Left ventricle myocardium inferior (tissue), 1 donor: ENCODE data around the gene MCRIP1. TPM values are rescaled to one million over a fixed set of nuclear protein-coding genes. Genes with fewer than 3 reads are reported as not detected.

ENCODE experiments used
- DNase-seq: peaks from one replicate; pipeline ENCODE4 v3.0.0-alpha.2; 2020
- H3K27ac ChIP-seq: fragments of 200-600 bp; replicated peaks from 2 replicates; pipeline ENCODE4 v1.8.0; 2021
- H3K27me3 ChIP-seq: fragments of 200-600 bp; 2 replicates; pipeline ENCODE4 v1.8.0; 2021; ENCODE audit warnings: low read depth
- H3K36me3 ChIP-seq: fragments of 200-600 bp; 2 replicates; pipeline ENCODE4 v1.8.0; 2021
- H3K4me1 ChIP-seq: fragments of 200-600 bp; 2 replicates; pipeline ENCODE4 v1.8.0; 2021
- H3K4me3 ChIP-seq: fragments of 200-600 bp; 2 replicates; pipeline ENCODE4 v1.8.0; 2021; ENCODE audit warnings: mild to moderate bottlenecking, moderate library complexity
- H3K9me3 ChIP-seq: fragments of 200-600 bp; replicated peaks from 2 replicates; pipeline ENCODE4 v1.8.0; 2021
- CTCF ChIP-seq: fragments of 200-600 bp; IDR thresholded peaks from 2 replicates; pipeline ENCODE4 v1.8.0; 2021; ENCODE audit warnings: antibody characterized with exemption, mild to moderate bottlenecking, borderline replicate concordance
- intact Hi-C: fragments of 100-400 bp; cut with micrococcal nuclease; formaldehyde crosslinking; loops from one replicate; pipeline ENCODE4 v1.11.0; 2022
- total RNA-seq: library from RNA; stranded (reverse); fragmentation: NEBNext Ultra II Directional; extraction: Animal tissue kit (Norgen Biotek cat#: 25700); gene quantifications from one replicate; pipeline ENCODE4 v1.2.1, GENCODE V29; 2021
- donor health status: DM: no; HTN: yes; CAD: no; lungs with severe emphysema.

The MCRIP1 gene
- total RNA-seq, 1 donor from 2014 or later, result 110 TPM

GRCh38 chr17:81870981-81871386 lies 37.9 kb upstream of the MCRIP1 start, which contains the start of gene ARHGDIA:
Gene ARHGDIA, minus strand, starts transcription at chr17:81871337. Its CDS starts 1,407 bp downstream, at chr17:81869930.
- no peak for TF ChIP-seq CTCF
- no peaks in the 10 kb centered on the region for H3K9me3 ChIP-seq
- intact Hi-C loops, result no loop called here

GRCh38 chr17:81870131-81870980 lies 37.3 kb upstream of the MCRIP1 start:
- intact Hi-C loops, result no loop called here
- peaks cover 30% of the 10 kb centered on the region for H3K36me3 ChIP-seq
- TF ChIP-seq CTCF, result no peak
- H3K27ac ChIP-seq, result peak overlapping the region; percentile 99
- H3K4me1 ChIP-seq, result peaks cover 74% of the 10 kb centered on the region
- DNase-seq, result no peak
- no peaks in the 10 kb centered on the region for H3K9me3 ChIP-seq
- no peaks in the 10 kb centered on the region for H3K27me3 ChIP-seq
- H3K4me3 ChIP-seq, result peak overlapping the region; percentile 85

More at GRCh38 chr17:81870981-81871386, 37.9 kb upstream of the MCRIP1 start, which contains the start of gene ARHGDIA:
- peaks cover 26% of the 10 kb centered on the region for H3K36me3 ChIP-seq
- peak within 1 kb of the TSS; percentile 85 for H3K4me3 ChIP-seq
- H3K27ac ChIP-seq, result peak within 1 kb of the TSS; percentile 99
- DNase-seq, result no peak
- peaks cover 67% of the 10 kb centered on the region for H3K4me1 ChIP-seq
- no peaks in the 10 kb centered on the region for H3K27me3 ChIP-seq

GRCh38 chr17:81869221-81870130 lies 36.4 kb upstream of the MCRIP1 start:
- H3K9me3 ChIP-seq, result no peaks in the 10 kb centered on the region
- peaks cover 31% of the 10 kb centered on the region for H3K36me3 ChIP-seq
- peaks cover 75% of the 10 kb centered on the region for H3K4me1 ChIP-seq
- no peaks in the 10 kb centered on the region for H3K27me3 ChIP-seq
- intact Hi-C loops, result no loop called here
- DNase-seq, result no peak
- H3K4me3 ChIP-seq, result peak overlapping the region; percentile 85
- peak overlapping the region; percentile 99 for H3K27ac ChIP-seq
- TF ChIP-seq CTCF, result peak; percentile 90

- H3K4me3 ChIP-seq, result peak overlapping the region; percentile 85
- intact Hi-C loops, result no loop called here
- no peaks in the 10 kb centered on the region for H3K9me3 ChIP-seq
- peaks cover 77% of the 10 kb centered on the region for H3K4me1 ChIP-seq
- DNase-seq, result no peak
- peak overlapping the region; percentile 99 for H3K27ac ChIP-seq
- no peaks in the 10 kb centered on the region for H3K27me3 ChIP-seq
- TF ChIP-seq CTCF, result no peak
- peaks cover 31% of the 10 kb centered on the region for H3K36me3 ChIP-seq
Measured at GRCh38 chr17:81868674-81869220, 35.7 kb upstream of the MCRIP1 start.
